Heart right ventricle (tissue), 16 donors: ENCODE results near the gene RAB9A. TPM values are rescaled to one million over a fixed set of nuclear protein-coding genes. Genes with fewer than 3 reads are reported as not detected.
"Not testable (repeated sequence)": the region's sequence is repeated elsewhere in the genome, so short reads cannot be mapped to it uniquely, and the experiment has no call there.

ENCODE experiments used
- ATAC-seq, 8 donors: fragments of 200-7000 bp; cut with Tn5 transposase; one replicate each; pipeline ENCODE4 v1.9.1; 2020; ENCODE audit warnings: mild to moderate bottlenecking in 8 of 8, moderate library complexity in 8 of 8, moderate number of reproducible peaks in 1 of 8
- DNase-seq, 2 donors: peaks; one replicate each; pipeline ENCODE4 v3.0.0-alpha.2; 2020
- H3K27ac ChIP-seq, 10 donors: fragments of 200-600 bp; sonication (generic) in 2 of 10; one replicate each; pipeline versions ENCODE4 v1.5.0 to v1.8.0; 2020 to 2022; ENCODE audit warnings: mild to moderate bottlenecking in 3 of 10
- H3K27me3 ChIP-seq, 7 donors: fragments of 200-600 bp; one replicate each; pipeline ENCODE4 v1.8.0; 2021 to 2022; ENCODE audit warnings: mild to moderate bottlenecking in 2 of 7
- H3K36me3 ChIP-seq, 9 donors: fragments of 200-600 bp; sonication (generic) in 1 of 9; one replicate each; pipeline versions ENCODE4 v1.5.0 to v1.8.0; 2020 to 2022; ENCODE audit warnings: mild to moderate bottlenecking in 2 of 9
- H3K4me1 ChIP-seq, 9 donors: fragments of 200-600 bp; sonication (generic) in 1 of 9; one replicate each; pipeline versions ENCODE4 v1.5.0 to v1.8.0; 2020 to 2022; ENCODE audit warnings: mild to moderate bottlenecking in 4 of 9
- H3K4me3 ChIP-seq, 10 donors: fragments of 200-600 bp; sonication (generic) in 2 of 10; one replicate each; pipeline versions ENCODE4 v1.5.0 to v1.8.0; 2020 to 2022; ENCODE audit warnings: mild to moderate bottlenecking in 7 of 10, moderate library complexity in 2 of 10
- H3K9me3 ChIP-seq, 11 donors: fragments of 200-600 bp in 10 of 11; sonication (generic) in 2 of 11; one replicate each; pipeline versions ENCODE4 v1.5.0 to v1.8.0; 2013 to 2022; ENCODE audit warnings: mild to moderate bottlenecking in 2 of 11, control low read depth in 1 of 11, moderate library complexity in 1 of 11
- CTCF ChIP-seq, 9 donors: fragments of 200-600 bp; sonication (generic) in 2 of 9; IDR thresholded peaks; one replicate each; pipeline versions ENCODE4 v1.5.0 to v1.8.0; 2021 to 2022; ENCODE audit warnings: antibody characterized with exemption in 9 of 9, mild to moderate bottlenecking in 5 of 9, moderate library complexity in 1 of 9
- WGBS, 2 donors: extraction: QIAGEN DNeasy Blood & Tissue Kit; methylation state at CpG; one replicate each; pipeline ENCODE4 v1.1.7; 2013; ENCODE audit warnings: inconsistent platforms in 1 of 2; 5-methylcytosine and 5-hydroxymethylcytosine counted together
- intact Hi-C, 10 donors: fragments of 100-400 bp; cut with DNase I; formaldehyde crosslinking; loops; one replicate each; pipeline versions ENCODE4 v1.11.1 to v1.14.2; 2022
- polyA plus RNA-seq, 2 donors: library from polyadenylated mRNA; stranded (reverse); fragments of 200-250 nt; gene quantifications; one replicate each; pipeline ENCODE4 v1.2.3, GENCODE V29; 2013
- total RNA-seq, 10 donors: library from RNA; stranded (reverse); fragmentation: NEBNext Ultra II Directional in 3 of 10; extraction: Animal tissue kit (Norgen Biotek cat#: 25700) in 3 of 10; gene quantifications; one replicate each; pipeline versions ENCODE4 v1.2.1 to v1.2.4, GENCODE V29; 2021 to 2023
- donor health status: Arrhythmogenic right ventricular cardiomyopathy.
- donor health status: ischemic (EF 13 %, LVEDD 7.1; RV severe dilation, severe dysfunction).
- donor health status: healthy with polysubstance abuse.
- donor health status: DM: no; HTN: yes; CAD: no.
- donor health status: DM: no; HTN: no; CAD: no.
- donor health status: ischemic (EF 25% LVEDD 6.9; RV normal size, moderate dysfunction).
- donor health status: ischemic (EF 25% LVEDD 5.7; RV mildly dilated, moderate dysfunction).
- donor health status: healthy.
- donor health status: DM: yes; HTN: yes; CAD: no.
- donor health status: Ischemic cardiomyopathy.
- donor health status: ischemic (EF 35%, LVEDD 5.7; RV mildly dilated, moderate dysfunction).
- donor health status: nonischemic (EF 11% LVEDD 7.7; RV severe dilation, severe dysfunction).
- donor health status: DM: yes; HTN: yes; CAD: no.
- donor health status: PGD.
- donor health status: ischemic (EF 29% LVEDD 5.4; RV normal size, mild dysfunction).
- donor health status: nonischemic (EF 23%, LVEDD 6.1; RV moderate dilation, normal function).

The RAB9A gene
- total and polyA plus RNA-seq, 12 donors, result 5.1 to 28.9 (median 19.5) TPM

- peak in 1 of 8 donors; percentile 55 for ATAC-seq
- peaks cover 0 to 22% (median 0%) of the 10 kb centered on the region in 9 donors for H3K4me1 ChIP-seq
These were observed 33.0 kb downstream of the RAB9A start for GRCh38 chrX:13721819-13722519.

GRCh38 chrX:13724878-13725277 is 36.0 kb downstream of the RAB9A start:
- H3K4me3 ChIP-seq, H3K27ac ChIP-seq, H3K27me3 ChIP-seq, H3K36me3 ChIP-seq, H3K9me3 ChIP-seq, ATAC-seq, intact Hi-C loops: not testable (repeated sequence)
- peak in 1 of 2 donors; percentile 11 for DNase-seq
- peaks cover 0 to 13% (median 0%) of the 10 kb centered on the region in 9 donors for H3K4me1 ChIP-seq
- 86 to 92% methylated on average over 8 to 9 of the region's 9 CpGs for WGBS, 2 donors

More at GRCh38 chrX:13721819-13722519, 33.0 kb downstream of the RAB9A start:
- peaks cover 0 to 4% (median 0%) of the 10 kb centered on the region in 7 donors for H3K27me3 ChIP-seq
- no peaks in the 10 kb centered on the region for H3K9me3 ChIP-seq
- no peak for DNase-seq
- WGBS, 2 donors, result 53 to 54% methylated on average over 7 of the region's 7 CpGs
- no peak overlapping the region for H3K4me3 ChIP-seq
- no peak for TF ChIP-seq CTCF (IDR thresholded peaks at IDR 0.05)
- intact Hi-C loops, result no loop called here
- H3K36me3 ChIP-seq, result peaks cover 0 to 24% (median 0%) of the 10 kb centered on the region in 9 donors
- no peak overlapping the region for H3K27ac ChIP-seq

GRCh38 chrX:13726583-13726982 is 37.7 kb downstream of the RAB9A start:
- H3K27me3 ChIP-seq, intact Hi-C loops, H3K36me3 ChIP-seq, ATAC-seq, DNase-seq, H3K27ac ChIP-seq, H3K4me3 ChIP-seq: not testable (repeated sequence)
- Histone ChIP-seq H3K4me1 (peaks cover 0 to 15% (median 0%) of the 10 kb centered on the region in 9 donors), H3K9me3 (peaks cover 0 to 19% (median 0%) of the 10 kb centered on the region in 11 donors)
- WGBS, 2 donors, result 96 to 97% methylated on average over 2 of the region's 2 CpGs

GRCh38 chrX:13730523-13730922 is 41.6 kb downstream of the RAB9A start:
- Histone ChIP-seq H3K9me3 (peaks cover 0 to 19% (median 0%) of the 10 kb centered on the region in 11 donors), H3K4me1 (peaks cover 0 to 32% (median 11%) of the 10 kb centered on the region in 9 donors), H3K27me3 (peaks cover 0 to 21% (median 0%) of the 10 kb centered on the region in 7 donors)
- H3K27ac ChIP-seq, H3K4me3 ChIP-seq, ATAC-seq, DNase-seq, H3K36me3 ChIP-seq: not testable (repeated sequence)
- WGBS, 2 donors, result 95% methylated on average over 1 of the region's 1 CpG
- intact Hi-C loops, result loop anchor here in 3 of 10 donors (5.0 kb wide), 4 partner anchors 38 to 78 kb away; partner anchors contain the start of genes TCEANC (in 2 of the 3) and RAB9A (in 1 of the 3)

- Histone ChIP-seq H3K27me3 (peaks cover 0 to 30% (median 0%) of the 10 kb centered on the region in 7 donors), H3K27ac (peak overlapping the region in 4 of 10 donors; percentile 5 to 34 (median 20)), H3K9me3 (peaks cover 0 to 19% (median 0%) of the 10 kb centered on the region in 11 donors), H3K4me1 (peaks cover 0 to 43% (median 11%) of the 10 kb centered on the region in 9 donors), H3K4me3 (no peak overlapping the region), H3K36me3 (peaks cover 0 to 7% (median 0%) of the 10 kb centered on the region in 9 donors)
- intact Hi-C loops, result loop anchor here in 3 of 10 donors (5.0 kb wide), 4 partner anchors 40 to 80 kb away; partner anchors contain the start of genes TCEANC (in 2 of the 3) and RAB9A (in 1 of the 3)
- no peak for TF ChIP-seq CTCF (IDR thresholded peaks at IDR 0.05)
- ATAC-seq (no peak), DNase-seq (no peak)
- 51 to 55% methylated on average over 7 of the region's 7 CpGs for WGBS, 2 donors
These were observed 43.5 kb downstream of the RAB9A start for GRCh38 chrX:13732246-13733067.
